Islet precursor cell (in vitro differentiated cells): ENCODE results near the gene ACTL7A.
"Not testable (repeated sequence)": the region's sequence is repeated elsewhere in the genome, so short reads cannot be mapped to it uniquely, and the experiment has no call there.

Experiments used
- DNase-seq: peaks from one replicate; pipeline ENCODE4 v3.0.0-alpha.2; 2018

The ACTL7A gene, protein sequence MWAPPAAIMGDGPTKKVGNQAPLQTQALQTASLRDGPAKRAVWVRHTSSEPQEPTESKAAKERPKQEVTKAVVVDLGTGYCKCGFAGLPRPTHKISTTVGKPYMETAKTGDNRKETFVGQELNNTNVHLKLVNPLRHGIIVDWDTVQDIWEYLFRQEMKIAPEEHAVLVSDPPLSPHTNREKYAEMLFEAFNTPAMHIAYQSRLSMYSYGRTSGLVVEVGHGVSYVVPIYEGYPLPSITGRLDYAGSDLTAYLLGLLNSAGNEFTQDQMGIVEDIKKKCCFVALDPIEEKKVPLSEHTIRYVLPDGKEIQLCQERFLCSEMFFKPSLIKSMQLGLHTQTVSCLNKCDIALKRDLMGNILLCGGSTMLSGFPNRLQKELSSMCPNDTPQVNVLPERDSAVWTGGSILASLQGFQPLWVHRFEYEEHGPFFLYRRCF

DNA sequence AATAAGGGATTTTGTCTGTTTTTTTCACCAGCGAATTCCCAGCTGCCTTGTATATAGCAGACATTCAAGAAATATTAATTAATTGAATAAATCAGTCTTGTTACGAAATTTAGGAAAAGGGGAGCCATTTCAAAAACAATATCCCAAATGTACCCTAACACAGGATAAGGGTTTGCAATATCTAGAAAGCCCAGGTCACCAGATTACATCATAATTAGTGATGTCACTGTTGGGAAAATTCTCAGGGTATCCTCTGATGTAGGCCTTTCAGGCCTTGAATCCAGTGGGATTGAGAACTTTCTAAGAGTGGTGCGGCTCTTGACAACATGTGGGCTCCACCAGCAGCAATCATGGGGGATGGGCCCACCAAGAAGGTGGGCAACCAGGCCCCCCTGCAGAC, at the start of gene ACTL7A:
Gene ACTL7A, plus strand, starts transcription at position 270 of the 400 bp plus-strand sequence. Its CDS starts 57 bp downstream, at position 327.
- DNase-seq, result no peak

DNA sequence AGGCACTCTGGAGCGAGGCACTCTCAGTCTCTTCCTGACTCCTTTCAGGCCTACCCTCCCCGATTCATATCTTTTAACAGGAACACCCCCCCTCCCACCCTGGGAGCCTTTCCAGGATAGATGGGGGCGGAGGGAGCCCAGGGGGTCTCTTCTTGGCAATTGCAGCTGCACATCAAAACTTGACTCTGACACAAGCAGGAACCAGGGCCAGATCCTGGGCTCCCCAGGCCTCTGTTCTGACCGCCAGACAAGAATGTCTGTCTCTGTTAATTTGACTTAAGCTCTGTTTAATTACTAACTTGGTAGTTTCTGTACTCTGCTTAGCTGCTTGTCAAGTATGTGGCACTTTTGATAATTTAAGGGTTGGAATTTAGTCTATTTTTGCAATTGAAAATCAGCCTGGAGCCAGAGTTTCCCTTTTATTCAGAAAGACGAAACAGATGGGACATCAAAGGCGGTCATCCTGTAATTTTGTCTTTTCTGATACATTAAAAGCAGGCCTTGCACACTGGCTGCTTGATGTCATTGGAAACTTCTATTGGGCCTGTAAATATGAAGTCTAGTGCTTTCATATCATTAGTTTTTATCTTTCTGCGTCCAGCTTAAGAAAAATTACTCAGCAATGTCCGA, 49.6 kb upstream of the ACTL7A start:
- peak; percentile 77 for DNase-seq

DNA sequence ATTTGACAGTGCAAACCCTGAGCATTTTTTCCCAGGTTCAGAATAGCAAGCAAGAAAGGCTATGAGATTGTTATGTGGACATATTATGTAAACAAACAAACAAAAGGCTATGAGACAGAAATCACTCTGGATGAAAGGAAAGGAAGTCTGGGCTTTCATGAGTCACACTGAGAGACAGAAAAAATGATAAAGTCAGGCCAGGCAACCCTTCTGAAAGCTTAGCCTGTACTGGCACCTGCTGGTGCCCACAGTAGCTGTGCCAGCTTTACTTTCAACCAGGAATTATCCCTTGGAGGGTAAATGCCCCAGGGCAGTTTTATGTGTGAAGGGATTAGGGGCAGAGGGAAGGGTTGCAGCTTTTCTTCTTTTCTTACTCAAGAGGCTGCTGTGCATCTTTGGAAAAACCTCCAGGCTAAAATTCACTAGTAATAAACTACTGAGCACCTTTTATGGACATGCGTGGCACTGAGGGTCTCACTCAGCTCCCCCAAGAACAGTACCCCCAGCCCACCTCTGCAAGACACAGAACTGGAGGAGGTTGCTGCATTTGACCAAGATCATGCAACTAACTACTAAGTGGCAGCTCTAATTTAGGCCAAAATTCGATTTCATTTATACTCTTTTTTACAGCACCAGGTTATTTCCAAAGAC, 48.0 kb upstream of the ACTL7A start:
- DNase-seq, result peak; percentile 83

DNA sequence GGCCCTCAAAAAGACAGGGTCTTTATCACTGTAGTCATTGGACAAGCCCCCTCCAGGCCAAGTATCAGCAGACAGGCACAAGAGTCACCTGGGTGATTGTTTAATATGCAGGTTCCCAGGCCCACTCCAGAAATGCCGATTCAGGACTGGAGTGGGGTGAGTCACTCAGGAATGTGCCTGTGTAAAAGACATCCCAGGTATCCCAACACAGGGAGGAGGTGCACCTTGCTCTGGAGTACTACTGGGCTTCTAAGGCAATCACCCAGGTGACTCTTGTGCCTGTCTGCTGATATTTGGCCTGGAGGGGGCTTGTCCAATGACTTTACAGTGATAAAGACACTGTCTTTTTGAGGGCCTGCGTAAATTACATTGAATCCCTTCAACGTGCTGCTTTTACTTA, 46.9 kb upstream of the ACTL7A start:
- peak; percentile 92 for DNase-seq

DNA sequence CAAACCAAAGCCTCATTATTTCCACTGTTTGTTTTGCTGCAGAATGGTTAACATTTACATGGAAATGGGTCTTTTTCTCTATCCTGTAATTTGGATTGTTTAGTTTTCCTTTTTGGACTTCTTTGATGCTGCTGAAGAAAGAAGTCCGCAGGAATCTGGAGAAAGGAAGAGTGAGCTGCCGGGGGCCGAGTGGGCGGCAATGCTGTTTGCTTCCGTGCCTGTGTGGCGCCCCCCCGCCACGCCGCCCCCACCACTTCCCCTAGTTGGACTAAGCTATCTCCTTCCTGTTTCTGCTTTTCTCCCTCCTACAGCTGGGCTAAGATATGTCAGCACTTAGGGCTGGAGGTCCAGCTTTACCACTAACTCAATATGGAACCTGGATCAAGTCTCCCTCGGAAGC, 46.0 kb upstream of the ACTL7A start:
- DNase-seq, result no peak

DNA sequence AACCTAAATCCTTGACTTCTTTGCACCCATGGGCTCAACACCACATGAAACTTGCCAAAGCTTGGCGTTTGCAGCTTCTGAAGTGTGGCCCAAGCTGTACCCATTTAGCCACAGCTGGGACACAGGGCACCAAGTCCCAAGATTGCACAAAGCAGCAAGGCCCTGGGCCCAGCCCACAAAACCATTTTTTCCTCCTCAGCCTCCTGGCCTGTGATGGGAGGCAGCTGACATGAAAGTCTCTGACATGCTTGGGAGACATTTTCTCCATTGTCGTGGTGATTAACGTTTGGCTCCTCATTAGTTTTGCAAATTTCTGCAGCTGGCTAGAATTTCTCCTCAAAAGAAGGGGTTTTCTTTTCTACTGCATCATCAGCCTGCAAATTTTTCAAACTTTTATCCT, 38.2 kb upstream of the ACTL7A start:
- DNase-seq, result no peak

DNA sequence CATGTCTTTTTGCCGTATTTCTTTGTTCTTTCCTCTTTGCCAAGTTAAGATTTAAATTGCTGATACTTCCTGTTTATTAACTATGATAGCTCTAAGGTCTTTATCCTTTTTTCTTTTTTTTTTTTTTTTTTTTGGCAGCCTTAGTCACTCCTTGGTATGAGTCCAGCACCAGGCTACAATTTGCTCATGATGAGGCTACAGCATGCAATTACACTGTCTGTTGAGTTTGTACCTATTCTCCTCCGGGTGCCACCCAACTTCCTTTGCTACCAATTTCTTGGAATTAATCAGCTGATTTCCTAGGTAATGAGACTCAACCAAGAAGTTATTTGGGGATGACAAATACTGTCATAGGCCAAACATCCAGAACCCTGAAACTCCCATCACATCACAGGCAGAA, 31.8 kb upstream of the ACTL7A start:
- DNase-seq, result no peak

DNA sequence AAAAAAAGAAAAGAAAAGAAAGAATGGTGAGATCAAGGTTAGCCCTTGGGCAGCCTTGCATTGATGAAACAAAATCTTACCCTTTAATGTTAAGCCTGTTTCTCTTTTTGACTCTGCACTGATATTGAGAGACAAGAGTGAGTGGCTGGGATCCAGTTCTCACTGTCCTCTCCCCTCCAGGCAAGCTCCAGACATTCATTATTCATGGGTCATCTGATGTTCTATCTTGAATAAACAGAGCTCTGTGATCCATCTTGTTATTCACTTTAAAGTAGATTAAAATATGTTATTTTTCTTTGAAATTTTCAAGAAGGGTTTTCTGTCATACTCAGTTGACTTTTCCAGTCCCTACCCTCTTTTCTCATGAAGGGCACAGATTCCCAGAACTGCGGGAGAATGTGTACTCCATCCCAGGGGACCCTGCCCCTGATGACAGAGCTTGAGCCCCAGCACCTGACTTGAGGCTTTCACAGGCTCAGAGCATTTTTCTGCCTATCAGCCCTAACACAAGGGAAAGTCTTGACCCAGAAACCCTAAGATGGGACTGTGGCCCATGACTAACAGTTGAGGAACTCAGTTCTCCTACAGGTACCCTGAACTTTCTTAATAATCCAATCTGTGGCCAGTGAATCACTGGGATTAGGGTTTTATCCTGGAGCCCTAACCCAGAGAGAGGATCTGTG, 30.4 kb upstream of the ACTL7A start:
- DNase-seq, result no peak

DNA sequence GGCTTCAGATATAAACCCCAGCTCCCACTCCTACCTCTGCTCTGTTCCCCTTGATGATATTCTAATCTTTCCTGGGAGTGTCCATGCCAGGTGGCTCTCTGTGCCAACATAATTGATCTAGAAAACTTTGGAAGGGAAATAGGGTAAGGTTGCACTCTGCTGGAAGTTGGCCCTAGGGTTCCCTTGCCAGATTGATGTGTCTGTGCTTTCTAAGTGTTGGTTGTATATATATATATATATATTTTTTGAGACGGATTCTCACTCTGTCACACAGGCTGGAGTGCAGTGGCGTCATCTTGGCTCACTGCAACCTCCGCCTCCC, 29.9 kb upstream of the ACTL7A start:
- no peak for DNase-seq

DNA sequence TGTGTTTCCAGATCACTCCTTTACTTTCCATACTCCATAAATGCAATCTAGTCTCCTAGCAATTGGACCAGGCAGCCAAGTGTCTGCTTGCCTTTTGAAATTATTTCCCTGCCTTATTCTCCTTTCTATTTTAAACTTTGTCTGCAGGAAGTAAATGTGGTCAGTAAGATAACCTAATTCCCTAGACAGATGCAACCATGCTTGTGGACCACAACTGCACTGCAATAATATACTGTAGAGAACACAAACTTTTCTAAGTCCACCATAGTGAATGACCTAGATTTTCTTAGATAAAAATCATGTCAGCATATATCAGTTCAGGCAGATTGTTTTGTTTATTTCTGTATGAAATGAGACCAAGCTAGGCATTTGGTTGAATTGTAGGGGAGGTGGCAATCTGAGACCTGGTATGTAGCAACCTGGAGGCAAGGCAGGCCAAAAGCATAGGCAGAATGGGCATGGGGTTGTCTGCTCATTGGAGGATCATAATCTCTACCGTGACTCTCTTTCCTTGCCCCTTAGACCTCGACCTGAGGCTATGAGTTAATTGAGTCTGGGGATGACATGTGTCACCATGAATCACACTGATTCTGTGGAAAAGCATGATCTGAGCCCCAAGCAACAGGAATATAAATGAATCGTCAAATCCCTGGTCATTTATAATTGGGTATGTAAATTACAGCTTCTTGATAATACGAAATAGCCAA, 27.0 kb upstream of the ACTL7A start:
- no peak for DNase-seq

DNA sequence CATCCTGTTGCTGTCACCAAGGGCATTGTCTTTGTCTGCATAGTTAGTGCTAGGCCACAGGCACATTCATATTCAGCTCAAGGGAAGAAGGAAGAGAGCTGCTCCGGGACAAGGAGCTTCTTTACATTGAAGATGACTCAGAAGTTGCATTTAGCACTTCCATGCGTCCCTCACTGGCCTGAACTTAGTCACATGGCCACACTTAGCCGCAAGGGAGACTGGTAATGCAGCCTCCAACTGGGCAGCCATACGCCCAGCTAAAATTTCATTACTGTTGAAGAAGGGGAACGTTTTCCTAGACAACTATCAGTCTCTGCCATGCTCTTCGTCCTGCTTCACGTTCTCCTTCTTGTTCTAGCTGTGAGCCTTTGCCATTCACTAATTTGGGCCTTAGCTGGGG, 26.2 kb upstream of the ACTL7A start:
- DNase-seq, result peak; percentile 70

DNA sequence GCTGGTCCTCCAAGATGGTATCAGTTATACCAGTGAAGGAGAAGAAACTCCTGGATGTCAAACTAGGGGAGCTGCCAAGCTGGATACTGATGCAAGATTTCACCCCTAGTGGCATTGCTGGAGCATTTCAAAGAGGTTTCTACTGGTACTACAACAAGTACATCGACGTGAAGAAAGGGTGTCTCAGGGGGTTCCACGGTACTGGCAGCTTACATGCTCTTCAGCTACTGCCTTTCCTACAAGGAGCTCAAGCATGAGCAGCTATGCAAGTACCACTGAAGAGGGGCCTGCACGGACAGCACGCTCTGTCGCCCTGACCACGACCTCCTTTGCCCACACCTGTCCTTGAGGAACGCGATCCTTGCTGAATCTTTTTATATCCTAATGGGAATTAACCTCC, 25.7 kb upstream of the ACTL7A start:
- no peak for DNase-seq

DNA sequence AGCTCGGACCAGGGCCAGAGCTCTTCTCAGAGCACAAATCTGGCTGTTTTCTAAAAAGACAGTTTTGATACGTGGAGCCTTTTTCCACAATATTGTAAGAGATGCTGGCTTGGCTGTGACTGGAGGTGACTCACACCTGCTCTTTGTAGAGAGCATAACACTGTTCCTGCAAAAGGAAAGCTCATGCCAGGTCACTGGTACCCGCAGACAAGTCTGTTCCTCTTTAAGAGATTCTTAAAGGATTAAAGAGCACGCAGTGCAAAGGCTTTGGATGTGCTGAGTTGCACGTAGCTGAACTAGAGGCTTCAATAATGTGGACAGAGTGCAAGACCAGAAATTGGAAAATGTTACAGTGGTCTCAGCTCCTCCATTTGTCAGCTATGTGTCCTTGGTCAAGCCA, 25.3 kb upstream of the ACTL7A start:
- DNase-seq, result no peak

DNA sequence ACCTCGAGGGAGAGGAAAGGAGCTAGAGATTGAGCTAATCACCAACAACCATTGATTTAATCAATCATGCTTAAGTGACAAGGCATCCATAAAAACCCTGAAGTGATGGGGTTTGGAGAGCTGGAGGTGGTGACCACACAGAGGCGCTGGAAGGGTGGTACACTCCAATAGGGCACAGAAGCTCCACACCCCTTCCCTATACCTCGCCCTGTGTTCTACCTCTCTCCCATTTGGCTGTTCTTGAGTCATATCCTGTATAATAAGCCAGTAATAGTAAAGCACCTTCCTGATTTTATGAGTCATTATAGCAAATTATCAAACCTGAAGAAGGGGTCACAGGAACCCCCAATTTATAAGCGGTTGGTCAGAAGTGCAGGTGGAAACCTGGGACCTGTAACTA, 24.5 kb upstream of the ACTL7A start:
- DNase-seq, result no peak

DNA sequence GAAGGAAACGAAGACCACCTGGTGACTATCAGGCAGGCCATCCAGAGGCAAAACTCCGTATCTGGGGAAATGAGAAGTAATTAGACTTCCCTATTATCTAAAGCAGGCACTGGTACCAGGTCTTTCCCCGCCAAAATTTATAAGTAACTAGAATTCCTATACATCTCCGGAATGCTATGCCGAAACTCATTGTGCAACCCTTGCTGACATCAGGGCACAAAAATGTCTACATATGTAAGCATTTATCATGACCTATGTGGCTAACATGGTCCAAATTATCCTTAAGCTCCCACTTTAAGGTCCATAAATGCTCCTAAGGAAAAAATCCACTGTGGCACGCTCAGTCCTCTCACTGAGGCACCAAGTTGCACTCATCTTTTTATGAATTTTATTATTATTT, 24.0 kb upstream of the ACTL7A start:
- no peak for DNase-seq

DNA sequence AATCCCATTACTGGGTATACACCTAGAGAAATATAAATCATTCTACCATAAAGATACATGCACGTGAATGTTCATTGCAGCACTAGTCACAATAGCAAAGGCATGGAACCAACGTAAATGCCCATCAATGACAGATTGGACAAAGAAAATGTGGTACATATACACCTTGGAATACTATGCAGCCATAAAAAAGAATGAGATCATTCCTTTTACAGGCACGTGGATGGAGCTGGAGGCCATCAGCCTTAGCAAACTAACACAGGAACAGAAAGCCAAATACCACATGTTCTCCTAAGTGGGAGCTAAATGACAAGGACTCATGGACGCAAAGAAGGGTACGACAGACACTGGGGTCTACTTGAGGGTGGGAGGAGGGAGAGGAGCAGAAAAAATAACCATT, 22.5 kb upstream of the ACTL7A start:
- DNase-seq, result not testable (repeated sequence)

DNA sequence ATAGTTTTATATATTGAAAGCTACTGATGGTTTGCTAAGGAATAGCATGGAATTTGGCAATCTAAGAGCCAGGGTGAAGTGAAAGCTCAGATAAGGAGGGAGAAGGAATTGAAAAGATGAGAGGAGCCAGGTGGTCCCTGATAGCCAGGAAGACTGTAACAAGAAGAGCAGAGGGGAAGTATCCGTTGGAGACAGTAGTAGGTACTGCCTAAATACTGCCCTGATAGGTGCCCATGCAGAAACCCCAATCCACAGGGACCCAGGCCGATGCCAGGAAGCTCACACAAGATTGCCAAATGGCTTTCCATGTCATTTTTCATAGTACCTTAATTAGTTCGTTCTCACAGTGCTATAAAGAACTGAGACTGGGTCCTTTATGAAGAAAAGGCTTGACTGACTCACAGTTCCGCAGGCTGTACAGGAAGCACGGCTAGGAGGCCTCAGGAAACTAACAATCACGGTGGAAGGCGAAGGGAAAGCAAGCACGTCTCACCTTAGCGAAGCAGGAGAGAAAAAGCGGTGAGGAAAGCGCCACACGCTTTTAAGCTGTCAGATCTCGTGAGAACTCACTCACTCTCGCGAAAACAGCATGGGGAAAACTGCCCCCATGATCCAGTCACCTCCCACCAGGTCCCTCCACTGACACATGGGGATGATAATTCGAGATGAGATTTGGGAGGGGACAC, 19.3 kb upstream of the ACTL7A start:
- no peak for DNase-seq

DNA sequence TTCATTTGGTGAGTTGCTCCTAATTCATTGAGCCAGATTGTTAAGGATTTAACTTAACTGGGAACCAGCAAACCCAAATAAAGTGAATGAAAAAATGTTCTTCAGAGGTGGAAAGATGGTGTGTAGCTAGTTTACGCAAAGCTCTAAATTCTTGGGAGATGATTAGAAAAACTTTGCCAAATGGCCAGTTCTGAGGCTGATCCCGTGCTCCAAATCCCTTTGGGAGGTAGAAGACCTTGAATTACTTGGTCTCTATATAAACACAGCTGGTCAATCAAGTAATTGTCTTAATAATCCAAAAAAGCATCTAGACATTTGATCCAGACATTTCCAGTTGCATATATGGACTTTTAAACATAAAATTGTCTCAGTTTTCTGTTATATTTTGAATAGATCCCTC, 17.7 kb upstream of the ACTL7A start:
- DNase-seq, result no peak

DNA sequence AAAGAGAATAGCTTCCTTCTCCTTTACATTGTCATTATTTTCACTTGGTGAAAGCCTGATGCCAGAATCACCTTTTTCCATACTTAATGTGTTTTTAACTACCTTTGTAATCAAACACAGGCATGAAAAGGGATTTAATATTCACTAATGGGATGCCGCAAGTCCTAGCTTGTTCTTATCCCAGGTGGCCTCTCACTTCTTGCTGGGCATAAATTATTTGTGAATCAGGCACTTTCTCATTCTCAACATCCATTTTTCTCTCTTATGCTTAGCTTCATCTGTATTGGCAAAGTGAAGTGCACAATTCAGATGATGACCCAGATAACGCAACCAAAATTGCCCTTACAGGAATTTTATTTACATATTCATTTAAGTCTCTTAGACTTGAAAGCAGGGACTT, 17.2 kb upstream of the ACTL7A start:
- no peak for DNase-seq

DNA sequence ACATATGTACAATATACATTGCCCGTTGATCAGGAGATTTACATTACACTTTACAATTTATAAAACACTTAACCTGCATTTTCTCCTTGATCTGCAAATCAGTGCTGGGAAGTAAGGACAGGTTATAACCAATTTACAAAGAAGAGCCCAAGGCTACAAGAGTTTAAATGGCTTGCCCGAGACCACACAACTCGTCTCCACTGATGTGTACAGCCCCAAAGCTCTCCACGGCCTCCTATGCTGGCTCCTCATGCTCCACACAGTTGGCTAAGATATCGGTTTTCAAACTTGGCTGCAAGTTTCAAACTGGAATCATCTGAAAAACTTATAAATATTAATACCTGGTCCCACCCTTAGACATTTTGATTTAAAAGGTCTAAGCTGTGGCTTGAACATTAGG, 16.6 kb upstream of the ACTL7A start:
- no peak for DNase-seq

DNA sequence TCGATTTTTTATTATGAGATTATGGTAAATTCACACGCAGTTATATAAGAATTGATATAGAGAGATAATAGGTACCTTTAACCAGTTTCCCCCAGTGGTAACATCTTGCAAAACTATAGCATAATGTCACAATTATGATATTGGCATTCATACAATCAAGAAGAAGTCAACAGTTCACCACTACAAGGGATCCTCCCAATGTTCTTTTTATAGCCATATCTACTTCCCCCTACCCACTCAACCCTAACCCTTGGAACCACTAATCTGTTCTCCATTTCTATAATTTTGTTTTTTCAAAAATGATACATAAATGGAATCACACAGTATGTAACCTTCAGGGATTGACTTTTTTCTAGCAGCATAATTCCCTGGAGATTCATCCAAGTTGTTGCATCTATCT, 16.1 kb upstream of the ACTL7A start:
- no peak for DNase-seq

DNA sequence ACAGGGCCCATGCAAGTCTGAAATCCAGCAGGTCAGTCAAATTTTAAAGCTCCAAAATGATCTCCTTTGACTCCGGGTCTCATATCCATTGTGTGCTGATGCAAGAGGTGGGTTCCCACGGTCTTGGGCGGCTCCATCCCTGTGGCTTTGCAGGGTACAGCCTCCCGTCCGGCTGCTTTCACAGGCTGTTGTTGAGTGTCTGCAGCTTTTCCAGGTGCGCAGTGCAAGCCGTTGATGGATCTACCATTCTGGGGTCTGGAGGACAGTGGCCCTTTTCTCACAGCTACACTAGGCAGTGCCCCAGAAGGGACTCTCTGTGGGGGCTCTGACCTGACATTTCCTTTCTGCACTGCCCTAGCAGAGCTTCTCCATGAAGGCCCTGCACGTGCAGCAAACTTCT, 13.8 kb upstream of the ACTL7A start:
- DNase-seq, result not testable (repeated sequence)
